Mesenchymal stem cell (in vitro differentiated cells and primary cell): ENCODE measurements around the gene CEP57.

Experiments
- DNase-seq: peaks from one replicate; pipeline ENCODE4 v3.0.0-alpha.2; 2013
- H2AFZ ChIP-seq: one replicate; pipeline ENCODE4 v1.6.1; 2013; ENCODE audit warnings: low read depth, mild to moderate bottlenecking, control low read depth, inconsistent platforms, low read length, moderate library complexity
- H2AK5ac ChIP-seq: 2 replicates; pipeline ENCODE4 v1.6.1; 2013; ENCODE audit warnings: low read length, moderate library complexity, mild to moderate bottlenecking, inconsistent platforms; ENCODE audit not compliant: severe bottlenecking
- H2BK120ac ChIP-seq: one replicate; pipeline ENCODE4 v1.6.1; 2013; ENCODE audit warnings: low read depth, mild to moderate bottlenecking, inconsistent platforms, low read length, moderate library complexity
- H2BK12ac ChIP-seq, 2 experiments: one replicate each; pipeline ENCODE4 v1.6.1; 2013; ENCODE audit warnings: inconsistent platforms in 2 of 2, low read length in 2 of 2, mild to moderate bottlenecking in 2 of 2, moderate library complexity in 2 of 2, control low read depth in 1 of 2
- H2BK15ac ChIP-seq: one replicate; pipeline ENCODE4 v1.6.1; 2013; ENCODE audit warnings: mild to moderate bottlenecking, low read depth, inconsistent platforms; ENCODE audit not compliant: poor library complexity, severe bottlenecking
- H2BK5ac ChIP-seq: 2 replicates; pipeline ENCODE4 v1.6.1; 2013; ENCODE audit warnings: low read depth, mild to moderate bottlenecking, low read length, control low read depth, inconsistent platforms; ENCODE audit not compliant: poor library complexity, severe bottlenecking
- H3K14ac ChIP-seq, 2 experiments: one replicate each; pipeline ENCODE4 v1.6.1; 2013; ENCODE audit warnings: inconsistent platforms in 2 of 2, low read length in 2 of 2, control low read depth in 1 of 2, mild to moderate bottlenecking in 1 of 2, moderate library complexity in 1 of 2
- H3K18ac ChIP-seq, 2 experiments: one replicate each; pipeline ENCODE4 v1.6.1; 2013; ENCODE audit warnings: inconsistent platforms in 2 of 2, low read length in 2 of 2, control low read depth in 1 of 2, low read depth in 1 of 2, mild to moderate bottlenecking in 1 of 2
- H3K23ac ChIP-seq, 2 experiments: one replicate each; pipeline ENCODE4 v1.6.1; 2013; ENCODE audit warnings: inconsistent platforms in 2 of 2, low read length in 2 of 2, mild to moderate bottlenecking in 2 of 2, moderate library complexity in 2 of 2, control low read depth in 1 of 2
- H3K27ac ChIP-seq: 2 replicates; pipeline ENCODE4 v1.5.1; 2013; ENCODE audit warnings: mild to moderate bottlenecking, moderate library complexity, low read length, control low read depth, inconsistent platforms; ENCODE audit not compliant: poor library complexity, severe bottlenecking
- H3K27me3 ChIP-seq, 2 experiments: 2 replicates each; pipeline versions ENCODE4 v1.6.1 to v1.7.0; 2013; ENCODE audit warnings: low read length in 2 of 2, mild to moderate bottlenecking in 2 of 2, moderate library complexity in 2 of 2, control low read depth in 1 of 2, inconsistent platforms in 1 of 2; ENCODE audit not compliant: control insufficient read depth in 1 of 2, insufficient read depth in 1 of 2
- H3K36me3 ChIP-seq, 2 experiments: 2 replicates each; pipeline versions ENCODE4 v1.6.1 to v1.7.0; 2013; ENCODE audit warnings: low read length in 2 of 2, control low read depth in 1 of 2, inconsistent platforms in 1 of 2, low read depth in 1 of 2, mild to moderate bottlenecking in 1 of 2; ENCODE audit not compliant: insufficient read depth in 2 of 2, control insufficient read depth in 1 of 2
- H3K4ac ChIP-seq, 2 experiments: one replicate each; pipeline ENCODE4 v1.6.1; 2013; ENCODE audit warnings: inconsistent platforms in 2 of 2, low read length in 2 of 2, mild to moderate bottlenecking in 2 of 2, moderate library complexity in 2 of 2, control low read depth in 1 of 2, low read depth in 1 of 2
- H3K4me1 ChIP-seq: 2 replicates; pipeline ENCODE4 v1.6.1; 2013; ENCODE audit warnings: low read depth, low read length, control low read depth; ENCODE audit not compliant: control insufficient read depth, insufficient read depth
- H3K4me2 ChIP-seq: 2 replicates; pipeline ENCODE4 v1.6.1; 2013; ENCODE audit warnings: low read length, mild to moderate bottlenecking, inconsistent platforms; ENCODE audit not compliant: poor library complexity, severe bottlenecking
- H3K4me3 ChIP-seq, 2 experiments: 2 replicates each; pipeline versions ENCODE4 v1.5.1 to v1.7.0; 2013; ENCODE audit warnings: low read length in 2 of 2, mild to moderate bottlenecking in 2 of 2, control low read depth in 1 of 2, low read depth in 1 of 2; ENCODE audit not compliant: insufficient read depth in 1 of 2
- H3K79me1 ChIP-seq: replicated peaks from 2 replicates; pipeline ENCODE4 v1.6.1; 2013; ENCODE audit warnings: mild to moderate bottlenecking, control low read depth, low read length, inconsistent platforms; ENCODE audit not compliant: poor library complexity, severe bottlenecking
- H3K9ac ChIP-seq: 2 replicates; pipeline ENCODE4 v1.7.0; 2013; ENCODE audit warnings: mild to moderate bottlenecking, low read length, moderate library complexity
- H3K9me3 ChIP-seq: 2 replicates; pipeline ENCODE4 v1.7.0; 2013; ENCODE audit warnings: mild to moderate bottlenecking, low read length; ENCODE audit not compliant: control insufficient read depth
- H4K8ac ChIP-seq: one replicate; pipeline ENCODE4 v1.6.1; 2013; ENCODE audit warnings: inconsistent platforms, mild to moderate bottlenecking, low read length, moderate library complexity
- H4K91ac ChIP-seq: one replicate; pipeline ENCODE4 v1.6.1; 2013; ENCODE audit warnings: mild to moderate bottlenecking, low read length, inconsistent platforms
- WGBS: methylation state at CpG from one replicate; pipeline ENCODE4 v1.1.7; 2013; ENCODE audit warnings: mixed read lengths; 5-methylcytosine and 5-hydroxymethylcytosine counted together

Gene CEP57

GRCh38 chr11:95835351-95835750 lies 45.1 kb downstream of the CEP57 start:
- H2BK5ac ChIP-seq = no peak overlapping the region
- no peak overlapping the region for H4K8ac ChIP-seq
- H3K27ac ChIP-seq = peak overlapping the region; percentile 7
- H3K4me2 ChIP-seq = no peak overlapping the region
- no peak overlapping the region for H2BK12ac ChIP-seq
- no peak overlapping the region for H3K14ac ChIP-seq
- H2BK15ac ChIP-seq = no peak overlapping the region
- no peak overlapping the region for H4K91ac ChIP-seq
- no peaks in the 10 kb centered on the region for H3K9me3 ChIP-seq
- H3K4ac ChIP-seq = no peak overlapping the region
- H2BK120ac ChIP-seq = no peak overlapping the region
- WGBS = 100% methylated on average over 1 of the region's 3 CpGs
- no peaks in the 10 kb centered on the region for H3K4me1 ChIP-seq
- no peak overlapping the region for H3K18ac ChIP-seq
- no peak for DNase-seq
- no peak overlapping the region for H2AK5ac ChIP-seq
- peaks cover 2% of the 10 kb centered on the region for H3K79me1 ChIP-seq
- H3K36me3 ChIP-seq = peaks cover 0 to 76% of the 10 kb centered on the region in 2 experiments
- no peak overlapping the region for H3K23ac ChIP-seq
- no peak overlapping the region for H3K4me3 ChIP-seq
- H2AFZ ChIP-seq = no peak overlapping the region
- H3K9ac ChIP-seq = no peak overlapping the region
- no peaks in the 10 kb centered on the region for H3K27me3 ChIP-seq

- WGBS = 0% methylated on average over 1 of the region's 3 CpGs
- H2BK15ac ChIP-seq = no peak overlapping the region
- no peak overlapping the region for H4K91ac ChIP-seq
- H3K27me3 ChIP-seq = no peaks in the 10 kb centered on the region
- peak overlapping the region; percentile 91 for H3K27ac ChIP-seq
- no peaks in the 10 kb centered on the region for H3K4me1 ChIP-seq
- no peak overlapping the region for H3K14ac ChIP-seq
- H3K4me3 ChIP-seq = no peak overlapping the region
- no peak overlapping the region for H4K8ac ChIP-seq
- H3K36me3 ChIP-seq = peaks cover 0 to 79% of the 10 kb centered on the region in 2 experiments
- no peak overlapping the region for H3K4me2 ChIP-seq
- peak; percentile 93 for DNase-seq
- H2AFZ ChIP-seq = no peak overlapping the region
- H2BK5ac ChIP-seq = no peak overlapping the region
- H3K79me1 ChIP-seq = peaks cover 2% of the 10 kb centered on the region
- H2BK12ac ChIP-seq = no peak overlapping the region
- peak overlapping the region; percentile 59 for H3K9ac ChIP-seq
- no peak overlapping the region for H3K23ac ChIP-seq
- H3K4ac ChIP-seq = no peak overlapping the region
- no peaks in the 10 kb centered on the region for H3K9me3 ChIP-seq
- H2AK5ac ChIP-seq = no peak overlapping the region
- no peak overlapping the region for H2BK120ac ChIP-seq
- H3K18ac ChIP-seq = no peak overlapping the region
Measured at GRCh38 chr11:95835768-95836488, 45.6 kb downstream of the CEP57 start.

- peaks cover 5 to 76% of the 10 kb centered on the region in 2 experiments for H3K36me3 ChIP-seq
- H2AK5ac ChIP-seq = no peak overlapping the region
- H2BK12ac ChIP-seq = no peak overlapping the region
- H3K9ac ChIP-seq = no peak overlapping the region
- H3K14ac ChIP-seq = no peak overlapping the region
- H3K4me2 ChIP-seq = no peak overlapping the region
- WGBS = 80% methylated on average over 1 of the region's 1 CpG
- no peaks in the 10 kb centered on the region for H3K4me1 ChIP-seq
- H2BK120ac ChIP-seq = no peak overlapping the region
- H4K91ac ChIP-seq = no peak overlapping the region
- H4K8ac ChIP-seq = no peak overlapping the region
- no peak for DNase-seq
- H3K4me3 ChIP-seq = no peak overlapping the region
- H2BK5ac ChIP-seq = no peak overlapping the region
- no peak overlapping the region for H3K27ac ChIP-seq
- no peak overlapping the region for H3K4ac ChIP-seq
- H3K9me3 ChIP-seq = no peaks in the 10 kb centered on the region
- no peak overlapping the region for H3K18ac ChIP-seq
- H3K79me1 ChIP-seq = peaks cover 7% of the 10 kb centered on the region
- H3K23ac ChIP-seq = no peak overlapping the region
- no peak overlapping the region for H2AFZ ChIP-seq
- no peak overlapping the region for H2BK15ac ChIP-seq
- H3K27me3 ChIP-seq = no peaks in the 10 kb centered on the region
Measured at GRCh38 chr11:95845167-95845566, 54.9 kb downstream of the CEP57 start.

GRCh38 chr11:95849087-95849825 lies 59.0 kb downstream of the CEP57 start:
- H3K18ac ChIP-seq = no peak overlapping the region
- no peaks in the 10 kb centered on the region for H3K4me1 ChIP-seq
- no peak overlapping the region for H4K8ac ChIP-seq
- no peak overlapping the region for H3K4me3 ChIP-seq
- H3K9ac ChIP-seq = peak overlapping the region; percentile 51
- no peak overlapping the region for H2BK120ac ChIP-seq
- H3K36me3 ChIP-seq = peaks cover 8 to 54% of the 10 kb centered on the region in 2 experiments
- peaks cover 4% of the 10 kb centered on the region for H3K79me1 ChIP-seq
- H2BK5ac ChIP-seq = no peak overlapping the region
- H3K27me3 ChIP-seq = no peaks in the 10 kb centered on the region
- 81% methylated on average over 6 of the region's 6 CpGs for WGBS
- H3K4me2 ChIP-seq = no peak overlapping the region
- peak; percentile 76 for DNase-seq
- H3K23ac ChIP-seq = no peak overlapping the region
- no peak overlapping the region for H2AFZ ChIP-seq
- no peak overlapping the region for H2BK15ac ChIP-seq
- H2BK12ac ChIP-seq = no peak overlapping the region
- no peaks in the 10 kb centered on the region for H3K9me3 ChIP-seq
- no peak overlapping the region for H3K4ac ChIP-seq
- no peak overlapping the region for H3K27ac ChIP-seq
- no peak overlapping the region for H3K14ac ChIP-seq
- H4K91ac ChIP-seq = no peak overlapping the region
- H2AK5ac ChIP-seq = no peak overlapping the region
